DMS153 treated with DMSO at 0.1 percent for 48 hours (cell line): ENCODE data around the gene FEM1B.

Experiments
- DNase-seq: peaks from one replicate; lab custom pipeline; 2025; ENCODE audit not compliant: unreplicated experiment; lab: John Stamatoyannopoulos, UW

Gene FEM1B

DNA sequence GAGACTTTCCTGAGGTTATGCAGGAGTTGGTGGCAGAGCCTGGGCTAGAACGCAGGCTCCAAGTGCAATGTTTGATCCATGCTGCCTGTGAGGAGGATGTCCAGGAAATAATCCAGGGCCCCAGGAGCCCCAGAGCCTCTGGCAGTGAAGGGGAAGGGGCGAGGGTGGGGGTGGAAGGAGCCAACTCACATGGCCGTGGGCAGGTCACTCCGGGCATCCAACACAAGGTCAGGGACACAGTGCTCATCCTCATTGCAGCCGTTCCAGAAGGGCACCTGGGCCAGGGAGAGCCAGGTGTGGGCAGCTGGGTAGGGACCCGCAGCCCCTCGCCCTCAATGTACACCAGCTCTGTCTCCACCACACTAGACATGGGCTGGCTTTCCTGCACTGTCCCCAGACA lies 43.7 kb downstream of the FEM1B start:
- no peak for DNase-seq

DNA sequence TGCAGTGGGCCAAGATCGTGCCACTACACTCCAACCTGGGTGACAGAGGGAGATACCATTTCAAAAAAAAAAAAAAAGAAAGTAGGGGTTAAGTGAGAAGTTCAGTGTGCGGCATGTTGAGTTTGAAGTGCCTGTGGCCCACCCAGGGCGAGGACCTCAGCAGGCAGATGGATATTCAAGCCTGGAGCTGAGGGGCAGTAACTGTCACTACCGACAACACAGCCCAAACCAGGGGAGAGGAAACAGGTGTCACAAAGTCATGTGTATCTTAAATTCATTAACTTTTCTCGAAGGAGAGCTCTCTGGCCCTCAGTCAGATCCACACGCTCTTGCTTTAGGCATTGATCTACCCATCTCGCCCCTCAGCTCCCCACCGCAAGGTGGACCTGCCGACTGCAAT lies 45.3 kb downstream of the FEM1B start:
- no peak for DNase-seq

DNA sequence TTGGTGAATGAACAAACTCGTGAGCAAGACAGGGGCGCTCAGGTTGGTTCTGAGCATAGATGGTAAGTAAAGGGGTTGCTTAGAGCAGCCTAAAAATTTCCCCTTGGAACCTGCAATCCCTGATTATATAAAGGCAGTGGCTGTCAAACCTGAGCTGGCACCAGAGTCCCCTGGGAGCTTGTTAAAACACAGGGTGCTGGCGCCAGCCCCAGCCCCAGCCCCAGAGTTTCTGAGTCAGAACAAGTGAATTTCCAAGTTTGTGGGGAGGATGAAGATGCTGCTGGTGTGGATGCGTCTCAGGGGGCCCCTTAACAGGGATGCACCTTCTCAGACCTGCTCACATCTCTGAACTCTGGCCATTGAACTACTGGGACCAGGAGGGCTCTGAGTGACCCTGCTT lies 48.2 kb downstream of the FEM1B start:
- DNase-seq, result no peak

DNA sequence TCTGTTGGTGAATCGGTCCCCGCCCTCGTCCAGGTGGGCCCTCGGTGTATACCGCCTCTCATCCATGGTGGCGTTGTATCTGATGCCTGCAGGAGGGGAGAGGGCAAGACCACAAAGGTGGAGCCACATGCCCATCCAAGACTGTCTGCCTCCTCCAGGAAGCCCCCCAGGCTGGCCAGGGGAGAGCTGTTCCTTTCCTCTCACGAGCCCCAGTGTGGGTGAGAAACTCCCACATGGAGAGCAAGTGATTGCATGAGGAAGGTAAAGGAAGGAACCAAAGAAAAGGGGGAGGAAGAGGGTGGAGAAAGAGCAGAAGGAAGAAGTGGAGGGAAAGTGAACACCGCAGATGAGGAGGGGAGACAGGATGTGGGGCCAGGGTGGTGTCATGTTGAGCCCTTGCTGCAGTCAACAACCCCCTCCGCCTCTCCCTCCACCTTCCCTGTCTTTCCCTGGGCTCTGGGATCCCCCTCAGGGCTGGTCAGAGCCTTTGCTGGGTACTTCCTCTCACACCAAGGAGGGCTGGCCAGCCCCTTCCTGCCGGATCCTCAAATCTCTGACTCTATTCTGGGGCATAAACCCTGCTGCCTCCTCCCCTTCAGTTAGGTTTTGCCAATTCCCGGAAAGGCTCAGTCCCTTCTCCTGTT lies 49.3 kb downstream of the FEM1B start:
- no peak for DNase-seq

DNA sequence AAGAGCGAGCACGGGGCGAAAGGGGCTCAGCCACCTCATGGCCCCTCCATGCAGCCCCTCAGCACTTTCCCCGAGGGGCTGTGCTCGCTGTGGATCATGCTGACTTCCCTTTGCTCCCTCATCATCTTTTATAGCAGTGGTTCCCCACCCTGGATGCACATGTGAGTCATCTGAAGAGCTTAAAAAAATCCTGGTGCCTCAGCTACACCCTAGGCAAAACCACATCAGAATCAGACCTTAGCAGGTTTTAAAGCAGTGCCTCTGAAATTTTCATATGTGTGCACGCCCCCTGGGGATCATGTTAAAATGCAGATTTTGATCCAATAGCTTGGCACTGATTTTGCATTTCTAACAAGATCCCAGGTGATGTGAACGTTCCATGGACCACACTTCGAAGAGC lies 50.9 kb downstream of the FEM1B start:
- DNase-seq, result no peak

DNA sequence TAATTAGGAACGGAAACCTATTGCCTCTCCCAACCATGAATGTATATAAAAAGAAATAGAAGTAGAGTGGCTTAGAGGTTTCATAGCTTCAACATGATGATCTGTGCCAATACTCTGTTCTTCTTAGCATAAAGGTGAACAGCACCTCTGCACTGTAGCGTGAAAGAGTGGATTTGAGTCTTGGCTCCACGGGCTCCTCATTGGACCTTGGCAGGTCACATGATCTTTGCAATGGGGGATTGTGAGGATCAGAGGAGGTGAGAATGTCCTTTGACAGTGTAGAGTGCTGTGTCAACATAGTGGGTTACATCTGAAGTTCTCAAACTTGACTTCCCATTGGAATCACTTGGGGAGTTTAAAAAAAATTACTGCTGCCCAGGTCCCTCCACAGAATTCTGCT lies 51.4 kb downstream of the FEM1B start:
- DNase-seq, result no peak

DNA sequence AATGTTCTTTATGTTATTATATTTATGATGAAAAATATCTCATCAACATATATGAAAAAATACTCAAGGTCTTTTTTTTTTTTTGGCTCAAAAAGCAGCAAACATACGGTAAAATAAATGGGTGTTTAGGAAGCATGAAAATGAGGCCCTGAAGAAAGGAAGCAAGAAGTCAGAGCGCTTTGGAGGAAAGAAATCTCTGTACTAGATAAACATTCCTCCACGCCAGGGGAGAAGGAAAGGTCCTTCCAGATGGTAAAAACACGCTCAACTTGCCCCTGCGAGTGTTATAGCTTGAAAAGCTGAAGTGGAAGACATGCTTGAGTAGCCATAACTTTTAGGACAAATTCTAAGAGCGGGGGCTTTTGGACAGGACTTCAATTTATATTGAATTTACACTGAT lies 52.9 kb downstream of the FEM1B start:
- no peak for DNase-seq

DNA sequence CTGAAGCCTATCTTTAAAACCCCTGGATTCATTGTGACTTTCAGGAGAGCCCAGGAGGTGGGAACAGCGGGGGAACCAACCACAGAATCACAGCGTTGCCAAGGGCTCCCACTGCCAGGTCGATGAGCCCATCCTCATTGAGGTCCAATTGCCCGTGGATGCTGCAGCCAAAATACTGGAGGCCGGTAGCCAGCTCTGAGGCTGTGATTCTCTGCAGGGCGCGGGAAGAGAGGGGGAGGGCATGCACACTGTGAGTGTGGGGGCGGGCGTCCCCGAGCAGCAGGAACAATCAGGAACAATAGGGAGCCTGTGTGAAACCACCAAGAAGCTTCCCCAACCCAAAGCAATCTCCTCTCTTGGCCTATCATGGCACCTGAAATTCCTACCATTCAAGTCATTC lies 53.4 kb downstream of the FEM1B start:
- no peak for DNase-seq

DNA sequence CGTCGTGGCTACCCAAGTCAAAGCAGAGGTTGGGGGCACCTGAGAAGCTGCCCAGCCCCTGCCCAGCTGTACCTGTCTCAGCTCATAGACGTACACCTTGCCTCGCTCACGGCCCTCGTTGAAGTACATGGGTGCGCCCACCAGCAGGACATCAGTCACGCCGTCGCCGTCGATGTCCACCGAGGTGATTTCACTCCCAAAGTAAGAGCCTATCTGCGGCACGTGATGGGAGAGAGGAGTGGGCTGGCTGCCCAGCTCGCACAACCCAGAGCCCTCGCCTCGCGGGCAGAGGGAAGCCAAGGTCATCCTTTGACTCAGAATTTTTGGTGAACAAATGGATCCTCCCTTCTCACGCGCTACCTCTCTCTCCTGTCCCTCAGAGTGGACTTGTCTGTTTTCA lies 54.7 kb downstream of the FEM1B start:
- DNase-seq, result no peak

DNA sequence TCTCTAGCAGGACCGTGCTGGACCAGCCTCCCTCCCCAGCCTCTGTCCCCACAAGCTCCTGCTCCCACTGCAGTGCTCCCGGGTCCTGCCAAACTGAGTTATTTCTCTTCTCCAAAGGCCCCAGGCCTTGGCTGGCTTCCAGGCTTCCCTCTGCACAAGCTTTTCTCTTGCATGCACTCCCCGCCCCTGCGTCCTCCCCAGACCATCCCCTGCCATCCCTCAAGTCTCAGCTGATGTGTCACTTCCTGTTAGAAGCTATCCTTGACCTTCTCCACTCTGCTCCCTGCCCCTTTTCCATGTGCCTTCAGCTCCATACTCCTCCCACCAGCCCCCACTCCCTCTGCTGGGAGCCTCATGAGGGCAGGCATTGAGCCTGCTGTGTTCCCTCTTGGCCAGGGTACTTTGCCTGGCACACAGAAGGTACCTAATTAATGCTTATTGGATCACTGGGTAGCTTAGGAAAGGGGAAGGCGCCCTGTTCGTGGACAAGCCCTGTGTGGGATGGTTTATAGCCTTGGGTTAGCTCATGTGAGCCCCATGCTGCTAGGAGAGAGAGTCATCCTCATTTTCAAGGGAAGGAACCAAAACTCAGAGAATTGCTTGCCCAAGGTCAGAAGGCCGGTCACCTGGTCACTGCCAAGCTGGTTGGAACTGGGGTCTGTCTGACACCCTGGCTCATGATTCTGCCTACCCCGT lies 56.4 kb downstream of the FEM1B start:
- no peak for DNase-seq

DNA sequence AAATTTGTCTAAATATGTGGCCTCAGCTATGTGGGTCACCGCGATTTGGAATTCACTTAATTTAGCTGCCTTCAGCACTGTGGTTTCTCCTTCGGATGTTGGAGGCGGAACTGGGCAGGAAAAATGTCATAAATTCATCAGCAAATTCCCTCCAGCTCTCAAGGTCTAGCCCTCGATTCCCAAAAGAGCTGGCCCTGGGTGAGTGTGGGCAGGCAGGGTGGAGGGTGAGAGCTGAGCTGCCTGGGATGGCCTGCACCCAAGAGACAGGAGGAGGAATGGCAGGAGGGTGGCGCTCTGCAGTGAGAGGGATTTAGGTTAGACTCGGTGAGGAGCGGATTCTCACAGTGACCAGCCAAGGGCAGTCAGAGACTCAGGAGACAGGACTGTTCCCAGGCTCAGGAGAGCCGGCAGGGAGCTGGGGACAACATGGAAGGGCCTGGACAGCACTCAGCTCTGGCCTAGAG lies 57.1 kb downstream of the FEM1B start:
- no peak for DNase-seq

DNA sequence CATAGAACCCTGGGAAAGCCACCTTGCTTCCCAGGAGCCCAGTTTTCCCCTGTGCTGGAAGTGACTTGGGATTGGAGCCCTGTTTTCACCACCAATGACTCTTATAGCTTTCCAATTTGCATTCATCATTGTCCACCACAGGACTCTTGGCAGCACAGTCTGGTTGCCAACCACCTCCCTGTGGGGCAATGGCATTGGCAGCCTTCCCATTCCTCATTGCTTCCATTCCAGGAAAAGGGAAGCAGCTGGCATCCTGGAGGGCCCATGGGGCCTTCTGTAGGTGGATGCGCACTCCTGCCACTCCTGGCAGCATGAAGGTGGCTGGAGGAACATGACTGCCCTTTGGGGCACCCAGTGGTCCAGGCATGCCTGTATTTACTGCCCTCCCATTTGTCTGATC lies 57.7 kb downstream of the FEM1B start:
- peak; percentile 1 for DNase-seq

DNA sequence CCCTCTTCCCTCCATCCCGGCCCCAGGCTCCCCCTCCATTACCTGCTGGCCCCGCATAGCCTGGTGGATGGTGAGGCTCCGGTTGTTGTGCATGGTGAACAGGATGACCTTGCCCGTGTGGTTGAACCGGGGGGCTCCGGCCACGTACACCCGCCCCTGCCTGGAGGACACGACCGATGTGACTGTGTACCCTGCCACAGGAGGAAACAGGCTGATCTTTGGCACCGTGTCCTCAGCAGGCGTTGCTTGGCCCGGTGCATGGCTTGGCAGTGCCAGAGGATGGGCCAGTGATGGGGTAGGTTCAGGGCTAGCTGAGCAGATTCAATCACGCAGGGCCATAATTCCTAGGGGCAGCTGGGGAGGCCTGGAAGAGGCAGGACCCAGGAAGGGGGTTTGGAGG lies 58.1 kb downstream of the FEM1B start:
- DNase-seq, result no peak

DNA sequence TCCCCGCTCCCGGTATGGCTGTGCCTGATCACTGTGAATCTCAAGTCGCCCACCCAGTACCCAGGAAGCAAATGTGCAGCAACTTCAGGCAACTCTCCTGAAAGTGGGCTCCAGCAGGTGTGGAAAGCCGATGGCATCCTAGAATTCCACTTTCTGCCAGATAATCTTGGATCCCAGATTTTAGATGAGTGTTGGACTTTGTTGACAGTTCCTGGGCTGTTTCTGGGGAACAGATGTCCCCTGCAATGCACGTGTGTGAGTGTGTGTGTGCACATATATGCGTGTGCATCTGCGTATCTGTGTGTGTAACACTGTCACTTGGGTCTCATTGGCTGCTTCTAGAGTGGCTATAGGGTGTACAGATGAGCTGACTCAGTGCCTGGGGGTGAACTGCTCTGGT lies 59.0 kb downstream of the FEM1B start:
- no peak for DNase-seq

DNA sequence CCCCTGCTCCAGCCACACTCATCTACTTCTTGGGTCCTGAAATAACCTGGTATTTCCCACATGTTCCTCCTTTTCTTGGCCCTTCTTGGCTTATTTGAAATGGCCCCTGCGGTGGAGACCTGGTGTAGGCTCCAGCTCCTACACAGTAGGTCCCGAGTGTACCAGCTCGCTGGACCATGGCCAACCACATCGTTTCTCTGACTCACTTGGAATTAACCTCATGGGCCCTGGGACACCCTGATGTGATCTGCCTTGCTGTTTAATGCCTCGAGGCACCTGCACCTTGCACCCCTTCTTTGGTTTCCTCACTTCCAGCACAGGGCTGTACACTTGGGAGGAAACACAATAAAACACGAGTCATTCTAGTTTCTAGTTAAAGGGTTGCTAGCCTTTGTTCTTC lies 60.3 kb downstream of the FEM1B start:
- DNase-seq, result no peak

DNA sequence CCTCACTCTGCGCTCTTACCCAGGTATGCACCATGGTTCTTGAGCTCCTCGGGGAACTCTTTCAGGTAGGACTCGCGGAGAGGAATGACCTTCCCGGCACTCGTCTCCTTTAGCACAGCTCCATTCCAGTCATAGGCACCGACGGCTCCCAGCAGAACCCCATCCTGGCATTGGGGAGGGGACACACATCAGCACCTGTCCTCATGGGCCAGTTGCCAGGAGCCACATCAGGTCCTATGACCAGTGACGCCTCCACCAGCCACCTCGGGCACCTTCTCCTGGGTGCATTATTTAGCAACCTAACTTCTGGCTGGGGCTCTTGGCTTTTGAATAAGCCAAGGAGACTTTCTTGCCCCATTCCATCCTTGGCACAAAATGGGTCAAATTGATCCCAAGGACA lies 61.9 kb downstream of the FEM1B start:
- DNase-seq, result no peak

DNA sequence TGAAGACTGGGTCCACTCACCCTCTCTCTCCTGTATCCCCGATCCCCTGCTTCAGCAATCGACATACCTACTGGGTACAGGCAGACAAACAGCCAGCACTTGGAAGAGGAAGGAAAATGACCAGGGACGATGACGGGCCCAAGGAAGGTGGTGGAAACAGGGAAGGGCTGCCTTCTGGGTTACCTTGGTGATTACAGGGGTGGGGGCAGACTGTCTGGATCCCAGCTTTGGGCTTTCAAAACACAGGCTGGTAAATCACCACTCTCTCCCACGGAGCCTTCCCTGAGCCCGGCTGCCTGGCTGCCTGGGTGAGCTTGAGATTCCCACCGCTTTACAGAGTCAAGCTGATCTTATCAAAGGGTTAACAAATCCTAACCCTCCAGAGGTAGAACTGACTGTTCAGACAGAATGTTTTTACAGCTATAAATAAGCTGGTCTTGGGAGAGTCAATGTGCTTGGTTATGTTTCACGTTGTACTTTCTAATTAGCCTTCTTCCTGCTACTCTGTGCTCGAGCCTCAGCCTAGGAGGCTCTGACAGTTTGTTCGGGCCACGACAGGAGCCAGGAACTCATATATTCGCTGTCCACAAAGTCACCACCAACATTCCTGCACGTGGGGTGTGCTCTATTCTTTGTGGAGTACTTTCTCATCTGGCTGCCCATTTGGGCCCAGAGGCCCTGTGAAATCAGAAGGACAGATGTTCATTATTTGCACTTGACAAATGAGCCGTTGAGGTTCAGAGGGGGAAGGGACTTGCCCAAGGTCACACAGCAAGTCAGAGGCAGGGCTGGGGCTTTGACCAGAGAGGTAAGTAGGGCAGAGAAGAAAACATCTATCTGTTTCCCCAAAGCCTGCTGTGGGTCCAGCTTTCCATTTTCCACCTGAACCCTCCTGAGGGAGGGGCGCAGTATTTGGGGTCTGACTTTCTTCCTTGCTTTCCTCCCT lies 63.5 kb downstream of the FEM1B start:
- no peak for DNase-seq

DNA sequence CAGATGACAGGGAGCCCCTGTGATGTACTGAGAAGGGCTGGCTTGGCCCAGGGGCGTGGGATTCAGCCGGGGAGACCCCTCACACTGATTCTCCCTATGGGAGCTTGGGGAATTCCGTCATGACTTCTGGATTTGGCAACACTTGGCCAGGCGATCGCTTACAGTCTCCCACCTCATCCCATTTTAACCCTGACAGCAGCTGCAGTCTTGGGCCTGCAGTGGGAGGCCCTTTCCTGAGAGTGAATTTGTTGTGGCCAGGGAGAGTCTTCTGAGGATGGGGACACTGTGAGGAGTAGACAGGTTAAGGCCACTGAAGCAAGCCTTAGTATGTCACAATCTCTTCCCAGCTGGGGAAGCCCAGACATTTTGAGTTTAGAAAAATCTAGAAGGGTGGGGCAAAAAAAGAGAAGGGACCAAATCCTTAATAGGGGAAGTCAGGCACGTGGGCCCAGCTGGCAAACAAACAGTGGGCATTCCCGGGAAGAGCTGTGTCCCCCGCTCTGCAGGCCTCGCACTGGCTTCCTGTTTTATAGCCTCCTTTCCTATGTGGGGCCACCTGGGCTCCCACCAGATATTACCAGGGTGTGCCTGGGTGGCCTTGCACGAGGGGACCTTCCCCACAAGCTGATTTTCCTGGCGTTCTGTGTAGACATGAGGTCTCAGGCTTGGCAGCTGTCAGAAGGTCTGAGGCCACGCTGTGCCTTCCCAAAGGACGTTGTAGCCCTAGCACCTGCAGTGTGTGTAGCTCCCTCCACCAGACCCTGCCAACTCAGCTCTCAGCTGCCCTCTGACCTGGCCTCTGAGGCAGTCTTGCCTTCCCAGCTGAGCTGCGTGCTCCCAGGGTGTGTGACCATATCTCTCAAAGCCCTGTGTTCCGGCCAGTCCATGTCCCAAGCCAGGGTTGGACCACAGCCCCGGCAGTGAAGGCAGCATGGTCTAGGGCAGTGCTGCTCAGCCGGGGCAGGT lies 64.5 kb downstream of the FEM1B start:
- no peak for DNase-seq

DNA sequence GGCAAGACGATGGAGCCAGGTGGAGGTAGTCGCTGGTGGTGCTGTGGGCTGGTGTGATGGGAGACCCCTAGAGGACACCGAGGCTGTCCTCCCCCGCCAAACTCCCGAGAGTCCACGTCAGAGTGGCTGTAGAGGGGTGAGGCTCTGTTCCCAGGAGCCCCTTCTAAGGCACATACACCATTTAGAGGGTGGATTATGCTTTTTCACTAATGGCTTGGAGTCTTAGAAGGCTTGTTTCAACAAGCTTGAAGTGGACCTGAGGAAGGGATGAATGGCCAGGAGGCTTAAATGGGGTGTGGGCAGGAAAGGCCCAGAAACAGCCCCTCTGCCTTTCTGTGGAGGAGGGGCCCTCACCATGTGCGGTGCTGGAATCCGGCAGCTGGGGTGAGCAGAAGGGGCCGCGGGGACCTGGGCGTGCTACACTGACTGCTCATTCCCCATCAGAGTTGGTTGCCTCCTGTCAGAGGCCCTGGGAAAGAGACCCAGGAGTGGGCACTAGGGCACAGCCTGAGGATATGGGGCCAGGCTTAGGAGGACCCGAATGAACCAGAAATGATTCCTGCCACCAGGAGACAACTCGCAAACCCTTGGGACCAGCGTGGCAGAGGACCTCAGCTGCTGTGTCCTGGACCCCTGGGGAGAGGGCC lies 66.2 kb downstream of the FEM1B start:
- no peak for DNase-seq

DNA sequence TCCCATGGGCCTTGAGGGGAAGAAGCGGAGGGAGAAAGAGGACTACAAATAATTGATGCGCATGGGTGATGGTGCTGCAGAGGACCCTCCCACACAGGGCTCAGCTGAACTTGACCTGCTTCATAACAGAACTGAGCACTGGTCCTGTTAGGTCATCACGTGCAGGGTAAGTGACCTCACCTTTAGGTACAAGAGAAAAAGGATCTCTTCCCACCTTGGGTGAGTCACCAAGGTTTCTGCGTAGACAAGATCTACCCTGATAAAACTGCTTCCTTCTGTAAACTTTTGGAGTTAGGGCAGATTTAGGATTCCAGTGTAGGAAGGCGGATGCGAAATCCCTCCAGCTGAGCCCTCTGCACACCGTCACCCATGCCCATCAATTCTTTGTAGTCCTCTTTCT lies 67.1 kb downstream of the FEM1B start:
- no peak for DNase-seq
